ENCODE measurements around the gene SHISA8.
A peak's percentile ranks its signal among the peaks of the same experiment; 100 is the strongest.

Gene SHISA8

DNA sequence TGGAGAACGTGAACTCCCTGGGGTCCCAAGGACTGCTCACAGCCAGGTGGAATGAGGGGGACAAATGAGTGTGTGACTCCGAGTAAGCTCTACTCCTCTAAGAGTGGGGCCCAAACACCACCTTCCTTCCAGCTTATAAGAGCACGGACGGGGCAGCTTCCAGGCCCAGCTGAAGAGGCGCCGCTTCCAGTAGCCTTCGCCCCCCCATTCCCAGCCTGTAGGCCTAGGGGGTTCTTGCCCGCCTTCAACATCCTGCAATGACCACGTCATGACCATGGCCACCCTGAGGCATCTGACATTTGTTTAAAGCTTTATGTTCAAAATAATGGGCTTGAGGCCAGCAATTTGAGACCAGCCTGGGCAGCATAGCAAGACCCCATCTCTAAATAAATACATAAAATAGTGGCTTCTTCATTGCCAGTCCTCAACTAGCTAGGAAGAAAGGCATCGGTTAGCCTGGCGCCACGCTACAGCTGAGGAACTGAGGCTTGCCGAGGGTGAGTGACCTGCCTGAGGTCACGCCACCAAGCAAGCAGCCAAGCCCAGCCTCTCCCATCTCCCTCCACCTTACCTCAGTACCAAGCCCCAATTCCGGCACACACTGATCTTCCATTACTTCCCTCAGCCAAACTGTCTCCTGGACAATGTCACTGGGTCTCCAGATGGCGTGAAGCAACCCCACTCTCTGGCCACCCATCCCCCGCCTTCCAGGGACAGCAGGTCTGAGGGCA is 19.6 kb upstream of the SHISA8 start:
- no peak for DNase-seq

DNA sequence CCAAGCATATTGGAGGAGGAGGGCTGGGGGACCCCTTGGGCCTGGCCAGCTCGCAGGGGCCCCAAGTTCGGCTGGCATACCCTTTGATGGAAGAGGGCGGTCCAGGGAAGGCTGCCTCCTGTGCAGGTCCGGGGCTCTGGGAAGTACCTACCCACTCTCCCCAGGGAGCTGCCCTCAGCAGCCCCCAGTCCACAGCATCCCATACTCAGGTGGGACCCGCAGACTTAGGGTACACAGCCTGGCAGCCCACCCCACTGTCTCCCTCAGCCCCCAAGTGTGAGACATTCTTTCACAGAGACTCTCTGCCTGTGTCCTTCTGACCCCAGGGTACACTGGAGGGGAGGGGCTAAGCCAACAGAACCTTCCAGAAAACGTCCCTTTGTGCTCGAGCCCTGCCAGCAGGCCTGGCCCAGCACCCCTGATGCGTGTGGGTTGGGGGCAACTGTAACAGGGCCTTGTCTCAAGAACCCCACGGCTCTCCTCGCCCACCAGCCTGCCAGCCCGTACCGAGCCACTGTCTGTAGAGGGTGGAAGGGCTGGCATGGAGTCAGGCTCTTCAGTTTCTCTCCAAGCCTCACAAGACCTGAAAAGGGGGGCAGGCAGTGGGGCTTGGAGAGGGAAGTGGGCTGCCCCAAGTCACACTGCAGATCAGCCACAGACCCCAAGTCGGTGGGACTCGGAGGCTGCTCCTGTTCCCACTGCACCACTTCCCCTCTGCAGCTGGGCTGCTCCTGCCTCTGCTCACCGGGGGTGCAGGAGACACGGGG is 18.7 kb upstream of the SHISA8 start:
- DNase-seq, result no peak

GRCh38 chr22:41932353-41932752 is 17.5 kb upstream of the SHISA8 start:
- DNase-seq, result no peak

DNA sequence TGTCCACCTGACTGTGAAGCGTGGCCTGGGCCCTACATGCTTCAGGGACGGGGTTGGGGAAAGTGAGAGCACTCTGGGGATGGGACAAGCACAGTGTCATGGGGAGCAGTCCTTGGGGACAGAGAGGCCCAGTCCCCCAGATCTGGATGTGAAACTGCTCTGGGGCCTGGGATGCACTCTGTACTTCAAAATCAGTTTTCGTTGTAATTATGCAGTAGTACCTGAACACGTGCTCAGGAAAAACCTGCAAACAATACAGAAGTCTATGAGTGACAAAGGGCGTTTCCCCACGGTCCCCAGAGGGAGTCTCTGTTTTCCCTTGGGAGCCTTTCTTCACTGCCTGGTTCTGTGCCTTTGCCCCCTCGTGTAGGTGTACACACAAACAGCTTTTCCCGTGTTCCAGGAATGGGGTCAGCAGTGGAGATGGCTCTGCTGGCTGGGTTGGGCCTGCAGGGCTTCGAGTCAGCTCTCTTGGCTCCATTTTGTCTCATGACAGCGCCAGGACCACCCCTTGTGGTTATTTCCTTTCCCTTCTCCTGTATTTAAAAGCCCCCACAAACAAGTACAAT is 16.9 kb upstream of the SHISA8 start:
- no peak for DNase-seq

- DNase-seq, result no peak
Measured at GRCh38 chr22:41929418-41929810, 14.5 kb upstream of the SHISA8 start.

- DNase-seq, result no peak
Measured at GRCh38 chr22:41928593-41929417, 13.9 kb upstream of the SHISA8 start.

DNA sequence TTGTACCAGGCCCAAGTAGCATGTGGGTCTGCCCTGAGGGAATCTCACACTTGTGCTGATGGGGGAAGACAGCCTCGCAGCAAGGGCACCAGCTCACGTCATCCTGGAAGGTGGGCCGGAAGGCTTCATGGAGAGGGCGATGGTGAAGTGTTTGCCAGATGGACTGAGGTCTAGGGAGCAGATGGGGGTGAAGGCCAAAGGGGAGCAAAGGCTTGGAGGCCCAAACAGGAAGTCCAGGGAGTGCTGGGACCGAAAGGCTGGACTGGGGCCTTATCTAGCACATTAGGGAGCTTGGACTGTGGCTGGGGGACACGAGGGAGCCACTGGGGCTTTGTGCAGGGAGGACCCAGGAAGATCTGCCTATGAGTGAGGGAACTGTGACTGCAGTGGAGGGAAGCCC is 12.9 kb upstream of the SHISA8 start:
- DNase-seq, result no peak

GRCh38 chr22:41925783-41926460 is 11.0 kb upstream of the SHISA8 start:
- DNase-seq, result peak in 14 of 56 donors; percentile 10 to 58 (median 36)

DNA sequence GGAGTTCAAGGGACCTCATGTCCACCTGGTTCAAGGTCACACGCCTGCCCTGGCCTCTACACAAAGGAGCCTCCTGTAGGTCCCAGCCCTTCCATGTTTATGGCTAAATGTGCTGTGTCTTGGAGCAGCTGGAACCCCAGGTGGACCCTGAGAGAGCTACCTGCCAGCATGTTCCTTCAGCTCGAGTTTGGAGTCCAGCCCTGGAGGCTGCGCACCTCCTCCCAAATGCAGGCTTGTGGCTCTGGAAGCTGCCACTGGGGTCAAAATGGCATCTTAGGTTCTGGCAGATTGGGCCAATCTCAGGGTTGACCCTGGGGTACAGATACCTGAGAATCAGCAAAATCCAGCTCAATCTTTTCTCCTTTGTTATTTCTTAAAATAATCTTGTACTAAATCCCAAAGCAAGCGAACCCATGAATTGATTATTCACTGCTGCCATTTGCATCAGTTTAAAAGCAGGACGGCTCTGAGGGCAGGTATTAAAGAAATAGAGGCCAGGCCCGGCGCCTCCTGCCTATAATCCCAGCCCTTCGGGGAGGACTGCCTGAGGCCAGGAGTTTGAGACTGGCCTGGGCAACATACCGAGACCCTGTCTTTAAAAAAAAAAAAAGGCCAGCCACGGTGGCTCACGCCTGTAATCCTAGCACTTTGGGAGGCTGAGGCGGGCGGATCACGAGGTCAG is 8.9 kb upstream of the SHISA8 start:
- no peak for DNase-seq

GRCh38 chr22:41922940-41923594 is 8.2 kb upstream of the SHISA8 start:
- no peak for DNase-seq

GRCh38 chr22:41922328-41922727 is 7.5 kb upstream of the SHISA8 start:
- DNase-seq, result no peak

DNA sequence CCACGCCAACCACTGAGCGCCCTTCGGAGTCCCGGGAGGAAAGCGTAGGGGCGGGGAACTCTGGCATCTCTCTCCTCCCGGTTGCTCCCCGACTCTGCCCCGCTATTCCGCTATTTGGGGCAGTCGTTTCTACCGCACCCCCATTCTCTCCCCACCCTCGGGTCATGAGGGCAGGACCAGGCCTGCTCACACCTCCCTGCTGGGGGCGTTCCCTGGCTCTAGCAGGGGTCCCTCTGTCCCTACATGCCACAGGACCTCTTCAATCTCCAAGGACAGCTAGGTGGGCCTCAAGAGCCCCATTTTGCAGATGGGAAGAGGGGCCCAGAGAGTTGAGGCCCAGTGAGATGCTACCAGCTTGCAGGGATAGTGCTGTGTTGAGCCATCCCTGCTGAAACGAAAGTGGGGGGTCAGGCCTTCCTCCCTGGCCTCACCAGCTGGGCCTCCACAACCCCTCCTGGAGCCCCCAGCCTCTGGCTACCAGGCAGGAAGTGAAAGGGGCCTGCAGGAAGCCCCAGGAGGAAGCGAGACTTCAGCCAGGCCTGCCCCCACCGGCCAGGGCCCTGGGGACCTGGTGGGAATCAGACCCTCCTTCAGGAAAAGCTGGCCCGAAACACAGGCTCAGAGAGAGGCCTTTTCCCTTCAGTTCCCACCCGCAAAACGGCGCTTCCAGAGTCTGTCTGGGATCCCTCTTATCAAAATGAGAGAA is 5.5 kb upstream of the SHISA8 start:
- DNase-seq, result peak in 19 of 56 donors; percentile 9 to 59 (median 27)

- DNase-seq, result peak in 17 of 56 donors; percentile 9 to 62 (median 31)
Measured at GRCh38 chr22:41919357-41920224, 4.7 kb upstream of the SHISA8 start.

GRCh38 chr22:41917903-41918791 is 3.3 kb upstream of the SHISA8 start:
- peak in 8 of 56 donors; percentile 12 to 38 (median 24) for DNase-seq

- no peak for DNase-seq
Measured at GRCh38 chr22:41917375-41917902, 2.6 kb upstream of the SHISA8 start.

- DNase-seq, result no peak
Measured at GRCh38 chr22:41916745-41917358, 2.0 kb upstream of the SHISA8 start.
